22Rv1 (cell line): ENCODE measurements around the gene ACP6.
A peak's percentile ranks its signal among the peaks of the same experiment; 100 is the strongest.

ENCODE experiments used
- H3K27ac ChIP-seq: fragments of 450-650 bp; 2 replicates; pipeline ENCODE4 v1.5.1; 2017
- ZFX ChIP-seq: fragments of 450-650 bp; IDR thresholded peaks from 2 replicates; pipeline ENCODE4 v1.6.1; 2017; ENCODE audit warnings: antibody characterized with exemption, borderline replicate concordance
- TF ChIP-seq, protein P1 (sequence below): fragments of 450-650 bp; IDR thresholded peaks from 2 replicates; pipeline ENCODE4 v1.5.1; 2017; ENCODE audit warnings: mild to moderate bottlenecking

The ACP6 gene

DNA sequence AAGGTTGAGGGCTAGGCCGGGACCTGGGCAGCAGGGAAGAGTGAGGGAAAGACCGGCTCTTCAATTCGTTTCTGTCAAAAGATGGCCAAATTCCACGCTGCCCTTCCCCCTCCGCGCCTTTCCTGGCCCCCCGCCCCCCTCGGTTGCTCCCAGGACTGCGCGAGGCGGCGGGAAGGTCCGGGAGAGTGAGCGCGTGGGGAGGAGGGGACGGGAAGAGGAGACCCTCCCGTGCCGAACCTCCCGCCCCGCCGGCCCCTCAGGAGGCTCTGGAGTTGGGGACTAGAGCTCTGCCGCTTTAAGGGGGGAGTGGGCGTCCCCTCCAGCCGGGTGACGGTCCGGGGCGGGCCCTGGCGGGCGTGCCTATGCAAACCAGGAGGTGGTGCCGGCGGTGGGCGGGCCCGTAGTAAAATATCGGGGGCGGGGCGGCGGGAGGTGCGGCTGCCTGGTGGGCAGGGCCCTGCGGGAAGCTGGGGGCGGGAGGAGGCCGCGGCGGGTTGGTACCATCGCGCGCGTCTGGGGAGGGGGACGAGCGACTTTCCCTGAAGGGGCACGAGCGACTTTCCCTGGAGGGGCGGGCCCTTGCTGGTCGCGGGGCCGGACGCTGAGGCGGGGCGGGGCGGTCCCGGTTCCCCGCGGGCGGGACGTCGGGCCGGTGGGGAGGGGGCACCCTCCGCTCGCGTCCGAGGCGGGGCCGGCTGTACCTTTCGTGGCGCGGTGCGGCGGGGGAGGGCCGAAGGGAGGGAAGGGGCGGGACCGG, 70.8 kb downstream of the ACP6 start:
- TF ChIP-seq, protein P1, sequence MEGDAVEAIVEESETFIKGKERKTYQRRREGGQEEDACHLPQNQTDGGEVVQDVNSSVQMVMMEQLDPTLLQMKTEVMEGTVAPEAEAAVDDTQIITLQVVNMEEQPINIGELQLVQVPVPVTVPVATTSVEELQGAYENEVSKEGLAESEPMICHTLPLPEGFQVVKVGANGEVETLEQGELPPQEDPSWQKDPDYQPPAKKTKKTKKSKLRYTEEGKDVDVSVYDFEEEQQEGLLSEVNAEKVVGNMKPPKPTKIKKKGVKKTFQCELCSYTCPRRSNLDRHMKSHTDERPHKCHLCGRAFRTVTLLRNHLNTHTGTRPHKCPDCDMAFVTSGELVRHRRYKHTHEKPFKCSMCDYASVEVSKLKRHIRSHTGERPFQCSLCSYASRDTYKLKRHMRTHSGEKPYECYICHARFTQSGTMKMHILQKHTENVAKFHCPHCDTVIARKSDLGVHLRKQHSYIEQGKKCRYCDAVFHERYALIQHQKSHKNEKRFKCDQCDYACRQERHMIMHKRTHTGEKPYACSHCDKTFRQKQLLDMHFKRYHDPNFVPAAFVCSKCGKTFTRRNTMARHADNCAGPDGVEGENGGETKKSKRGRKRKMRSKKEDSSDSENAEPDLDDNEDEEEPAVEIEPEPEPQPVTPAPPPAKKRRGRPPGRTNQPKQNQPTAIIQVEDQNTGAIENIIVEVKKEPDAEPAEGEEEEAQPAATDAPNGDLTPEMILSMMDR, result no peak
- TF ChIP-seq ZFX, result no peak
- peak overlapping the region; percentile 75 for H3K27ac ChIP-seq

DNA sequence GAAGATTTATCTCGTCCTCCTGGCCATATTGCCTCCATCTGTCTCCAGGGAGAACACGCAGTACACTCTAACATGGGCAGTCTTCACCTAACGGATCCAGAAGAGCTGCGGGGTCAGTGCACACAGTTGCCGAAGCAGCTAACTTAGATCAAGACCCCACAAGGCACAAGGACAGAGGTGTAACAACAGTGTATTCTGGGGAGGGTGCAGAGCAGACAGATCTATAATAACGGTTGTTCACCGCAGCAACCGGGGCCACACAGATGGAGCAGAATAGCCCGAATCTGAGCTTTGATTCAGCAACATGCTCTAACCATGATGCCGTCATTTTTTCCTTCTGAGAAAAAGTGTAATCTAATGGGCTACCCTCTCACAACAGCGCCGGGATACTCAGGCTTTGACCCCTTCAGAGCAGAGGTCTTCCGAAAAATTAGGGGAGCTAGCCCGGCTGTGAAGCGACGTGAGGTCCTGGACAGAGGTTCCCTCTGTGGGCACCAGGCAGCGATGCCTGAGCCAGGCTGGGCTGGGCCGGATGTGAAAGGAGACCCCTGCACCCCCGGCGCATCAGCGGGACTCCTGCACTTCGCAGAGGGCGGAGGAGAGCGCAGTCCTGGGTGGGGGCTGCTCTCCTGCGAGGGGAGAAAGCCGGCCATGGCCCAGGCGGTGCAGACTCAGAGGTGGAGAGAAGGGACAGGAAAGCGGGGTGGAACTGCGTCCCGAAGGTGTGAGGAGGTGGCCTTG, 71.5 kb downstream of the ACP6 start:
- TF ChIP-seq ZFX, result no peak
- TF ChIP-seq, protein P1, result no peak
- H3K27ac ChIP-seq, result peak overlapping the region; percentile 75

DNA sequence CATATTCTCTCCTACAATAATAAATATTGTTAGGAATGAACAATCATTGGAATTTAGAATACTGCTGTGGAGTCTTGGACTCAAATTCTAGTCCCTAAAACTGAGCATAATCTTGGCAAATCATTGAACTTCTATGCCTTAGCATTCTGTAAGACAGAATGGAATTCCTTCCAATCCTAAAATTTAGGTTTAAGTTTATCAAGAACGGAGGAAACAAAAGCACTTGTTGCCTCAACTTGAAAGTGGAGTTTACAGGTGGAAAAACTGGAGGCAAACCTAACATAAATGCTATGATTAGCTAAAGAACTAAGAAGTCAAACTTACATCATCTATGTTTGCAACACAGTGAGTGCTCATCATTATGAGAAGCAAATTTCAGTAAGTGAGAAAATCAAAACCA, 73.3 kb downstream of the ACP6 start:
- TF ChIP-seq ZFX, result no peak
- TF ChIP-seq, protein P1, result no peak
- no peak overlapping the region for H3K27ac ChIP-seq
